Measurements from ENCODE around the gene TCAF1. TPM values are rescaled to one million over a fixed set of nuclear protein-coding genes. Genes with fewer than 3 reads are reported as not detected.
"Not testable (repeated sequence)": the region's sequence is repeated elsewhere in the genome, so short reads cannot be mapped to it uniquely, and the experiment has no call there.

Gene TCAF1
- total and polyA plus RNA-seq, 2 donors = 13.6 to 18.2 TPM

DNA sequence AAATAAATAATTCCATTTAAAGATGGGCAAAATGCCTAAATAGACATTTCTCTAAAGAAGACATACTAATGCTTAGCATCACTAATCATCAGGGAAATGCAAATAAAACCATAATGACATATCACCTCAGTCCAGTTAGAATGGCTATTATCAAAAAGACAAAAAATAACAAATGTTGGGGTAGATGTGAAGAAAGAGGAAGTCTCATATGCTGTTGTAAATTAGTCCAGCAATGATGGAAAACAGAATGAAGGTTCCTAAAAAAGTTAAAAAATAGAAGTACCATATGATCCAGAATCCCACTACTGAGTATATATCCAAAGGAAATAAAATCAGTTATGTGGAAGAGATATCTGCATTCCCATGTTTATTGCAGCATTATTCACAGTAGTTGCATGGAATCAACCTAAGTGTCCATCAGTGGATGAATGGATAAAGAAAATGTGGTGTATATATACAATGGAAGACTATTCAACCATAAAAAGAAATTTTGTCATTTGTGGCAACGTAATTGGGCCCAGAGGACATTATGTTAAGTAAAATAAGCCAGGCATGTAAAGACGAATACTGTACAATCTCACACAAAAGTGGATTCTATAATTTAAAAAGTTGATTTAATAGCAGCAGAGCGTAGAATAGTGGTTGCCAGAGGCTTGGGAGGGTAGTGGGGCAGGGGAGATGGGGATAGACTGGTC is 52.0 kb downstream of the TCAF1 start:
- no peaks in the 10 kb centered on the region for H3K27me3 ChIP-seq (ENCODE audit: control insufficient read depth in 2 of 2, insufficient read depth in 1 of 2, low read length in 1 of 2)
- no peak for DNase-seq (ENCODE audit: low read depth in 6 of 9, low spot score in 9 of 9)
- no peak overlapping the region for H3K4me3 ChIP-seq (ENCODE audit: low read length in 2 of 2)
- H3K36me3 ChIP-seq (ENCODE audit: control insufficient read depth in 2 of 2, insufficient read depth in 2 of 2, low read length in 1 of 2) = no peaks in the 10 kb centered on the region
- H3K4me1 ChIP-seq (ENCODE audit: control insufficient read depth in 2 of 2, insufficient read depth in 2 of 2, low read length in 2 of 2) = no peaks in the 10 kb centered on the region
- no peak overlapping the region for H3K27ac ChIP-seq (ENCODE audit: low read depth in 1 of 2, low read length in 1 of 2)
- H3K9me3 ChIP-seq (ENCODE audit: control insufficient read depth in 2 of 2, insufficient read depth in 1 of 2, low read length in 1 of 2) = no peaks in the 10 kb centered on the region
- WGBS = 92% methylated on average over 3 of the region's 3 CpGs

DNA sequence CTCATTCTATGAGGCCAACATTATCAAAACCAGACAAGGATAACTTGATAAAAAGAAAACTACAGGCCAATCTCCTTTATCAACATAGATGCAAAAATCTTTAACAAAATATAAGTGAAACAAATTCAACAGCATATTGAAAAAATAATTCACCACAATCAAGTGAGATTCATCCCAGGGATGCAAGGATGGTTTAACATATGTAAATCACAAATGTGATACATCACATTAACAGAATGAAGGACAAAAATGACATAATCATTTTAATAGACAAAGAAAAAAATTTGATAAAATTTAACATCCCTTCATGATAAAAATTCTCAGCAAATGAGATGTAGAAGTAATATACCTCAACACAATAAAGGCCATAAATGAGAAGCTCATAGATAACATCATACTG is 53.8 kb downstream of the TCAF1 start:
- H3K27ac ChIP-seq (ENCODE audit: low read depth in 1 of 2, low read length in 1 of 2) = no peak overlapping the region
- H3K9me3 ChIP-seq (ENCODE audit: control insufficient read depth in 2 of 2, insufficient read depth in 1 of 2, low read length in 1 of 2) = no peaks in the 10 kb centered on the region
- H3K4me3 ChIP-seq (ENCODE audit: low read length in 2 of 2) = no peak overlapping the region
- no peaks in the 10 kb centered on the region for H3K27me3 ChIP-seq (ENCODE audit: control insufficient read depth in 2 of 2, insufficient read depth in 1 of 2, low read length in 1 of 2)
- no peaks in the 10 kb centered on the region for H3K36me3 ChIP-seq (ENCODE audit: control insufficient read depth in 2 of 2, insufficient read depth in 2 of 2, low read length in 1 of 2)
- no peak for DNase-seq (ENCODE audit: low read depth in 6 of 9, low spot score in 9 of 9)
- H3K4me1 ChIP-seq (ENCODE audit: control insufficient read depth in 2 of 2, insufficient read depth in 2 of 2, low read length in 2 of 2) = no peaks in the 10 kb centered on the region

DNA sequence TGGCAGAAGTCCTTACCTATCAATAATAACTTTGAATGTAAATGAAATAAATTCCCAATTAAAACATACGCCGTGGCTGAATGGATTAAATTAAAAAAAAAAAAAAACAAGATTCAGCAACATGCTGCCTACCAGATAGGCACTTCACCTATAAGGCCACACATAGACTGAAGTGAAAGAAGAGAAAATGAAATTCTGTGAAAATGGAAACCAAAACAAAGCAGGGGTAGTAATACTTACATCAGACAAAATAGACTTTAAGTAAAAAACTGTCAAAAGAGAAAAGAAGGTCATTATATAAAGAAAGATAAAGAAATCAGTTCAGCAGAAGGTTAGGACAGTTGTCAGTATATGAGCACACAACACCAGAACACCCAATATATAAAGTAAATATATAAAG is 55.3 kb downstream of the TCAF1 start:
- Histone ChIP-seq H3K4me1 (ENCODE audit: control insufficient read depth in 2 of 2, insufficient read depth in 2 of 2, low read length in 2 of 2) (no peaks in the 10 kb centered on the region), H3K27me3 (ENCODE audit: control insufficient read depth in 2 of 2, insufficient read depth in 1 of 2, low read length in 1 of 2) (no peaks in the 10 kb centered on the region), H3K36me3 (ENCODE audit: control insufficient read depth in 2 of 2, insufficient read depth in 2 of 2, low read length in 1 of 2) (no peaks in the 10 kb centered on the region), H3K27ac (ENCODE audit: low read depth in 1 of 2, low read length in 1 of 2) (no peak overlapping the region), H3K4me3 (ENCODE audit: low read length in 2 of 2) (no peak overlapping the region), H3K9me3 (ENCODE audit: control insufficient read depth in 2 of 2, insufficient read depth in 1 of 2, low read length in 1 of 2) (no peaks in the 10 kb centered on the region)
- 99% methylated on average over 2 of the region's 2 CpGs for WGBS
- DNase-seq (ENCODE audit: low read depth in 6 of 9, low spot score in 9 of 9) = no peak

DNA sequence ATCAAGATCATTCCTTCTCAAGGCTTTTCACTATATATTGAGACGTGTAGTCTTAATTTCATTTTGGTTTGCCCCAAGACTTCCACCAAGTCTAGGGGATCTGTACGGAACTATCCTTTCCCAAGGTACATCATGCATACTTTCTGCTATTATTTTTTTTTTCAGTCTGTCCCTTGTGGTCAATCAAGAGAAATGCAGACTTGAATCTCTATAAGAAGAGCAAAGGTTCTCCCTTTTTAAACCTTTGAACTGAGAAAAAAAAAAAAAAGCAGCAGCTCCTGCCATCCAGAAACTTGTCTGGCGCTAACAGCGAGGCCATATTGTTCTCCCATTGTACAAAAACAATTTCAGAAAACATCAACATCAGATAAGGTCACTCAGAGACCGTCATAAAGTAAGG is 60.3 kb downstream of the TCAF1 start:
- H3K9me3 ChIP-seq (ENCODE audit: control insufficient read depth in 2 of 2, insufficient read depth in 1 of 2, low read length in 1 of 2); H3K4me3 ChIP-seq (ENCODE audit: low read length in 2 of 2); H3K27ac ChIP-seq (ENCODE audit: low read depth in 1 of 2, low read length in 1 of 2); H3K4me1 ChIP-seq (ENCODE audit: control insufficient read depth in 2 of 2, insufficient read depth in 2 of 2, low read length in 2 of 2); DNase-seq (ENCODE audit: low read depth in 6 of 9, low spot score in 9 of 9); H3K36me3 ChIP-seq (ENCODE audit: control insufficient read depth in 2 of 2, insufficient read depth in 2 of 2, low read length in 1 of 2); H3K27me3 ChIP-seq (ENCODE audit: control insufficient read depth in 2 of 2, insufficient read depth in 1 of 2, low read length in 1 of 2): not testable (repeated sequence)
- WGBS = 99% methylated on average over 3 of the region's 5 CpGs

DNA sequence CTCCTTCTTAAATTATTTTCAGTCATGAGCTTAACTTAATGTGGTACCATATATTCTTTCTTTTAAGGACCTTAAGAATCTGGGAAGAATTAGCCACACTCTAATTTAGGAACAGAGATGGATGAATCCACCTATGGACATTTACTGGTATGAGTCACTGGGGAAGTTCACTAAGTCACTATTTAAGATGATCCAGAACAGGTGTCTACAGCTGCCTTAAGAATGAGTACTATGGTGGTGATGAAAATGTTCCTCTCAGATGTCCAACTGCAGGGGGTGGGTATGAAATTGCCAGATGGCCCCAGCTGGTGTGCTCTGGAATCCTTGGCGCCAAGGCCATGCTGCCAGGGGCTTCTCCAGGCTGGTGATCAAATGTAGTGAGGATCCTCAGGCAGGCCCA is 61.9 kb downstream of the TCAF1 start:
- not testable (repeated sequence) for H3K9me3 ChIP-seq (ENCODE audit: control insufficient read depth in 2 of 2, insufficient read depth in 1 of 2, low read length in 1 of 2); H3K27ac ChIP-seq (ENCODE audit: low read depth in 1 of 2, low read length in 1 of 2); H3K4me1 ChIP-seq (ENCODE audit: control insufficient read depth in 2 of 2, insufficient read depth in 2 of 2, low read length in 2 of 2); DNase-seq (ENCODE audit: low read depth in 6 of 9, low spot score in 9 of 9); H3K36me3 ChIP-seq (ENCODE audit: control insufficient read depth in 2 of 2, insufficient read depth in 2 of 2, low read length in 1 of 2); H3K4me3 ChIP-seq (ENCODE audit: low read length in 2 of 2); H3K27me3 ChIP-seq (ENCODE audit: control insufficient read depth in 2 of 2, insufficient read depth in 1 of 2, low read length in 1 of 2)
- WGBS = no CpG with 5 or more reads among the region's 1 CpG

DNA sequence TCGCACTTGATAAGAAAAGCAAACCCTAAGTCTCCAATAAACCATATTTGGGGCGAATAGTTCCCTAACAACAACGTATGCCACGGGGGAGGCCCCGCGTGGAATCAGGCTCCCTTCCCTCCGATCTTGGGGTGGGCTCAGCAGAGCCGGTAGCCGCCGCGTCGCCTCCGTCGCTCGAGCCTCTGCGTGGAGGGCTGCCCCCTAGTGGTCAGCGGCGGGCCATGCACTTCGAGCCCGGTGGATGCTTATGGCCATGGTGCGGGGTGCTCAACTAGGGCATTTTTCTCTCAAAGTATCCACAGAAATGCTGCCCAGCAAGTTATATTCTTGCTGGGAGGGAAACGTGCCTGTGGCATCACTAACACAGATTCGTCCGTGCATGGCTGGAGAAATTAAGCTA is 64.8 kb downstream of the TCAF1 start:
- DNase-seq (ENCODE audit: low read depth in 6 of 9, low spot score in 9 of 9); H3K27ac ChIP-seq (ENCODE audit: low read depth in 1 of 2, low read length in 1 of 2): not testable (repeated sequence)

DNA sequence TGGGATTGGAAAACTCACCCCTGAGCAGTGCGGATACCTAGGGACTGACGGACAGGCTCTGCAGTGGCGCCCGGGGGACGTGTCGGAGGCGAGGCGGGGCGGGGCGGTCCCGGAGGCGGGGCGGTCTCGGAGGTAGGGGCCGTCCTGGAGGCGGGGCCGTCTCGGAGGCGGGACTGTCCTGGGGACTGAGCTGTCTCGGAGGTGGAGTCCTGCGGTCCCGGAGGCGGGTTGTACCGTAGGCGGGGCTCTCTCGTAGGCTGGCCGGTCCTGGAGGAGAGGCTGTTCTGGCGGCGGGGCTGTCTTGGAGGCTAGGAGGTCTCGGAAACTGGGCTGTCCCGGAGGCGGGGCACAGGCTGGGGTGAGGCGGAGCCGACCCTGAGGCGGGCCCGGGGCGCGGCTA is 65.4 kb downstream of the TCAF1 start:
- WGBS = under 1% methylated on average over 15 of the region's 38 CpGs
- H3K4me3 ChIP-seq (ENCODE audit: low read length in 2 of 2) = peak overlapping the region; percentile 43 to 47
- not testable (repeated sequence) for DNase-seq (ENCODE audit: low read depth in 6 of 9, low spot score in 9 of 9); H3K4me1 ChIP-seq (ENCODE audit: control insufficient read depth in 2 of 2, insufficient read depth in 2 of 2, low read length in 2 of 2); H3K36me3 ChIP-seq (ENCODE audit: control insufficient read depth in 2 of 2, insufficient read depth in 2 of 2, low read length in 1 of 2); H3K9me3 ChIP-seq (ENCODE audit: control insufficient read depth in 2 of 2, insufficient read depth in 1 of 2, low read length in 1 of 2); H3K27me3 ChIP-seq (ENCODE audit: control insufficient read depth in 2 of 2, insufficient read depth in 1 of 2, low read length in 1 of 2)
- H3K27ac ChIP-seq (ENCODE audit: low read depth in 1 of 2, low read length in 1 of 2) = peak overlapping the region; percentile 78 to 86

More for the DNA sequence above, 64.8 kb downstream of the TCAF1 start:
- H3K9me3 ChIP-seq (ENCODE audit: control insufficient read depth in 2 of 2, insufficient read depth in 1 of 2, low read length in 1 of 2); H3K27me3 ChIP-seq (ENCODE audit: control insufficient read depth in 2 of 2, insufficient read depth in 1 of 2, low read length in 1 of 2); H3K36me3 ChIP-seq (ENCODE audit: control insufficient read depth in 2 of 2, insufficient read depth in 2 of 2, low read length in 1 of 2); H3K4me1 ChIP-seq (ENCODE audit: control insufficient read depth in 2 of 2, insufficient read depth in 2 of 2, low read length in 2 of 2): not testable (repeated sequence)
- WGBS = under 1% methylated on average over 14 of the region's 24 CpGs
- peak overlapping the region; percentile 22 to 30 for H3K4me3 ChIP-seq (ENCODE audit: low read length in 2 of 2)

DNA sequence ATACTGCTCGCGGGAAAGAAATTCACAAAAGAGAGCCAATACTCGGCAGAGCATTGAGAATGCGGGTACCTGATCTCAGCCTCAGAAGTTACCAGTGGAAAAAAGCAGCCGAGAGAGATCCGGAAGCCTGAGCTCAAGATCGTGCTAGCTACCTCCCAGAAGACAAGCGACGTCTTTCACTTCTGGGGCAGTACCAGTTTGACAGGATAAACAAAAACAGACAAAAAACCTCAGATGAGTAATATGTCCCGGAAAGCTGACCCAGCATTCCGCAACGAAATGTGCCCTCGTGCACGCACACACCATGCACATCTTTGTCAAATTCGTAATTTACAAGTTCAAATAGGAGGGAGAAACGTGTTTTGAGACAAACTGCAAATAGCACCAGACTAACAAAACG is 65.9 kb downstream of the TCAF1 start:
- not testable (repeated sequence) for H3K9me3 ChIP-seq (ENCODE audit: control insufficient read depth in 2 of 2, insufficient read depth in 1 of 2, low read length in 1 of 2); H3K27me3 ChIP-seq (ENCODE audit: control insufficient read depth in 2 of 2, insufficient read depth in 1 of 2, low read length in 1 of 2); H3K4me3 ChIP-seq (ENCODE audit: low read length in 2 of 2); H3K4me1 ChIP-seq (ENCODE audit: control insufficient read depth in 2 of 2, insufficient read depth in 2 of 2, low read length in 2 of 2); H3K36me3 ChIP-seq (ENCODE audit: control insufficient read depth in 2 of 2, insufficient read depth in 2 of 2, low read length in 1 of 2); H3K27ac ChIP-seq (ENCODE audit: low read depth in 1 of 2, low read length in 1 of 2); DNase-seq (ENCODE audit: low read depth in 6 of 9, low spot score in 9 of 9)
- no CpG with 5 or more reads among the region's 17 CpGs for WGBS

DNA sequence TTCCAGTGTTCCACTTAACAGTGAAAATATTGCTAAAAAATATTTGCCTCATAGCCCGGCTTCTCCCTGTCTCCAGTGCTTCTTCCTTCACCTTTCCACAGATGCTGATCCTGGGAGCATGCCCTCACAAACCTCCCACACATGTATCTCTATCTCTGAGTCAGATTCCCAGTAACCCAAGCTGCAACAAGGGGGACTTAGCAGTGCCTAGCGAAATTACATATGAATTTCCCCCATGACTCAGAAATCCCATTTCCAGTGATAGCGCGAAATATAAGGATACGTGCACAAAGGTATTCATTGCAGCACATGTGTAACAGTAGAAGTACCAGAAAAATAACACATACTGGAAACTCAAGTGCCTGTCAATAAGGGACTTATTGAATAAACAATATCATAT is 75.4 kb downstream of the TCAF1 start:
- not testable (repeated sequence) for H3K36me3 ChIP-seq (ENCODE audit: control insufficient read depth in 2 of 2, insufficient read depth in 2 of 2, low read length in 1 of 2); H3K27ac ChIP-seq (ENCODE audit: low read depth in 1 of 2, low read length in 1 of 2); H3K4me1 ChIP-seq (ENCODE audit: control insufficient read depth in 2 of 2, insufficient read depth in 2 of 2, low read length in 2 of 2); H3K27me3 ChIP-seq (ENCODE audit: control insufficient read depth in 2 of 2, insufficient read depth in 1 of 2, low read length in 1 of 2); DNase-seq (ENCODE audit: low read depth in 6 of 9, low spot score in 9 of 9); H3K4me3 ChIP-seq (ENCODE audit: low read length in 2 of 2); H3K9me3 ChIP-seq (ENCODE audit: control insufficient read depth in 2 of 2, insufficient read depth in 1 of 2, low read length in 1 of 2)
- WGBS = no CpG with 5 or more reads among the region's 5 CpGs

All from thymus (tissue), 11 donors.